Activated CD8-positive, alpha-beta memory T cell treated with anti-CD3 and anti-CD28 coated beads for 36 hours (primary cell): ENCODE data around the gene MISP. TPM values are rescaled to one million over a fixed set of nuclear protein-coding genes. Genes with fewer than 3 reads are reported as not detected.

ENCODE experiments used
- CTCF ChIA-PET: fragments of 350-600 bp; sonication (Branson Sonifier 250); formaldehyde crosslinking; loops from one replicate; lab custom pipeline; 2021; ENCODE audit warnings: antibody characterized with exemption; lab: Charles Lee
- POLR2A ChIA-PET: fragments of 350-600 bp; sonication (Branson Sonifier 250); formaldehyde crosslinking; loops from one replicate; lab custom pipeline; 2021; ENCODE audit warnings: antibody characterized with exemption; lab: Charles Lee
- total RNA-seq, 2 experiments: library from RNA; stranded (reverse); gene quantifications; one replicate each; pipeline ENCODE4 v1.2.3, GENCODE V29; 2021

The MISP gene
- total RNA-seq, 2 experiments from 2014 or later = not detected

DNA sequence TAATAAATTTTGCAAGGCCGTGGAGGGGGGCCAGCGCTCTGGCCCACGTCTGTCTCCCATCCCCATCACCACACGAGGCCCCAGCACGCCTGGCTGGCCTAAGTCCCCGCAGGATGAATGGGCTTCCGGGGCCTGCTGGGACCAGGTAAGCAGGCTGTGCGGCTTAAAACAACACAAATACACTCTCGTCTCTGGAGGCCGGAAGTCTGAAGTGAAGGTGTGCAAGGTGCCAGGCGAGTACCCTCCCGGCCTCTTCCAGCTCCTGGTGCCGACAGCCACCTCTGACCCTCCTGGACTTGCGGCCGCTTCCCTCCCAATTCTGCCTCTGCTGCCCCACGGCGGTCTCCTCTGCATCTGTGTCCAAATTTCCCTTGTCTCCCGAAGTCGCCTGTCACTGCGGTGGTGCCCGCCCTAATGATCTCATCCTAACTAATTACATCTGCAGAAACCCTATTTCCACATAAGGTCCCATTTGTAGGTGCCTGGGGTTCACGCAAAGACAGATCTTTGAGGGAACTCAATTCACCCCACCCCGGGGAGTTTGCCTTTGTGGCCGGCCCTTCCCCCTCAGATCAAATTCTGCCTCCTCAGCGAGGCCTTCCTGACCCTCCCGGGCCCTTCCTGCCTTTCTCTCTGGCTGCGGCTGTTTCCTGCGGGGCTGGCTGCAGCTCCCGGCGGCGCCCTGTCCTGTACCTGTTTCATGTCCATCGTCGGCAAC lies 38.2 kb downstream of the MISP start:
- CTCF ChIA-PET = no interaction called here
- POLR2A ChIA-PET = no interaction called here

DNA sequence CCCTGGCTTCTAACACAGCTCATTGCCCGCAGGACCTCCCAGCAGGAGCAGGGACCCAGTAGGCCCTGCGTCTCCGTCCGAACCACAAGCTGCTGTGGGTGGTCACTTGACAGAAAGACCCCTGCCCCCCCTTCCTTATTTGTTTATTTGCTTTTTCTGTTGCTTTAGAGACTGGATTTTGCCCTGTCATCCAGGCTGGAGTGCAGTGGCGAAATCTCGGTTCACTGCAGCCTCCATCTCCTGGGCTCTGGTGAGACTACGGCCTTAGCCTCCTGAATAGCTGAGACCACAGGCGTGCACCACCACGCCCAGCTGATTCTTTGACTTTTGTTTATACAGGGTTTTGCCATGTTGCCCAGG lies 38.8 kb downstream of the MISP start:
- ChIA-PET POLR2A (no interaction called here), CTCF (no interaction called here)

DNA sequence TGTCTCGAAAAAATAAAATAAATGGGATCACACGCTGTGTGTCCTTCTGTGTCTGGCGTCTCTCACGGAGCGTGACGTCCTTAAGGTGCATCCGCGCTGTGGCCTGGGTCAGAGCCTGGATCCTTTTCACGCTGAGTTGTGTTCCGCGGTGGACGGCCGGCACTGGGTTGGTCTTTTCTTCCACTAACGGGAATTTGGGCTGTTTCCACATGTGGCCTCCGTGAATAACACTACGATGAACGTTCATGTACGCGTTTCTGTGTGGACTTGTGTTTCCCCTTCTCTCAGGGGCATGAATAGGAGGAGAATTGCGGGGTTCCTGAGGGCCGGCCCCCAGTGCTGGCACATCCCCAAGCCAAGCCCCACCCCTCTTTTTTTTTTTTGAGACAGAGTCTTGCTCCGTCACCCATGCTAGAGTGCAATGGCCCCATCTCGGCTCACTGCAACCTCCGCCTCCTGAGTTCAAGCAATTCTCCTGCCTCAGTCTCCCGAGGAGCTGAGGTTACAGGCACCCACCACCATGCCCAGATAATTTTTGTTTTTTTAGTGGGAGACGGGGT lies 40.2 kb downstream of the MISP start:
- ChIA-PET POLR2A (no interaction called here), CTCF (no interaction called here)

DNA sequence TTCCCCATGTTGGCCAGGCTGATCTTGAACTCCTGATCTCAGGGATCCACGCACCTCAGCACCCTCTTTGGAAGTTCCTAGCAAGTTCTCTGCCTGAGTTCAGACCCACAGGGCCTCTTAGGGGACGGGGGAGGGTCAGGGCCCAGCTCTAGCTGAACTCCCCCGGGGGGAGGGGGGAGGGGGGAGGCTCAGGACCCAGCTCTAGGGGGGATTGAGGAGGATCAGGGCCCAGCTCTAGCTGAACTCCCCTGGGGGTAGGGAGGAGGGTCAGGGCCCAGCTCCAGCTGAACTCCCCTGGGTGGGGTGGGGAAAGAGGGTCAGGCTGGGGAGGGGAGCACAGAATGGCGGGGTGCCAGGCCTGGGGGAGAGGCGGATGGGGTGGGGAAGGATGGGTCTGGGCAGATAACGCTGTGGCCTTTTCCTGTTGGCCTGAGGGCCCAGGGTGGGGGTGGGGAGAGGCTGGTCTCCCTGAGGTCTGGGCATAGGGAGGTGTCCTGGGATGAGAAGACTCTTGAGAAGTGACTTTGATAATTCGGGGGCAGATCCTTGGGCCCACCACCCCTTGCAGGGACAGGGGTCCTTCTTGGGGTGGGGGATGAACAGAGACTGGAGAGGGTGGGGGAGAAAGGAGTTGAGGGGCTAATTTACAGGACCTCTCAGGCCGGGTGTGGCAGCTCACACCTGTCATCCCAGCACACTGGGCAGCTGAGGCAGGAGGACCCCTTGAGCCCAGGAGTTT lies 40.8 kb downstream of the MISP start:
- ChIA-PET POLR2A (no interaction called here), CTCF (no interaction called here)

DNA sequence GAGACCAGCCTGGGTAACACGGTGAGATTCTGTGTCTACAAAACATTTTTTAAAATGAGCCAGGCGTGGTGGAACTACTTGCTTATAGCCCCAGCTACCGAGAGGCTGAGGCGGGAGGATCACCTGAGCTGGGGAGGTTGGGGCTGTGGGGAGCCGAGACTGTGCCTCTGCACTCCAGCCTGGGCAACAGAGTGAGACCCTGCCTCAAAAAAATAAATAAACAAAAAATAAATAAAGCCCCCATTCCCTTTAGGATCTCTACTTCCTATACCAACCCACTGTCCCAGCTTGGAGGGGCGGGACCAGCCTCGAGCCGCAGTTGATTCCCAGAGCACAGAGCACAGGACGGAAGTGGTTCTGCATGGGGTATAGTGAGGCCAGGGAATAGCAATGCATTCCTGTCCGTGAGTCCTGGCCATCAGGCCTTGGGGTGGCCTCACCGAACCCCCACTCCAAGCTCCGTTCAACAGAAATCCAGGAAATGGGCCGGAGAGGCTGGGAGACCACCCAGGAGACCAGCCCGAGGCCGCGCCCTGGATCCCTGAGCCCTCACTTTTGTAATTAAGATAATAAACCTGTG lies 41.5 kb downstream of the MISP start:
- POLR2A ChIA-PET = no interaction called here
- CTCF ChIA-PET = no interaction called here

DNA sequence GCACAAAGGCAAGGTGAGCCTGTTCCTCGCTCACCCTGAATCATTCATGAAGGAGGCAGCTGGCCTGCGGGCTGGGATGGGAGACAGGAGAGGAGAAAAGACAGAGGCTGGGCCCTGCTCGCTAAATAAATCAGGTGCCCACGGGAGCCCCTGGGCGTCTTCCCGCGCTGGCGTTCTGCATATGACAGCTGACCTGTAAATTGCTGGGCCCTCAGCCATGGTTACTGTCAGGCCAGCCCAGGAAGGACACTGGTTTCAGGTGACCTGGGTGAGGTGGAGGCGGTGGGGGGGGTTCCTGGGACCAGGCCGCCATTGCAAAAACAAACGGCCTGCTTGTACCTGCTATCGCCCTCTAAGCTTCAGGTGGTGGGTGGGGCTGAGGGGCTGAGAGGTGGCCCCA lies 42.9 kb downstream of the MISP start:
- POLR2A ChIA-PET = no interaction called here

DNA sequence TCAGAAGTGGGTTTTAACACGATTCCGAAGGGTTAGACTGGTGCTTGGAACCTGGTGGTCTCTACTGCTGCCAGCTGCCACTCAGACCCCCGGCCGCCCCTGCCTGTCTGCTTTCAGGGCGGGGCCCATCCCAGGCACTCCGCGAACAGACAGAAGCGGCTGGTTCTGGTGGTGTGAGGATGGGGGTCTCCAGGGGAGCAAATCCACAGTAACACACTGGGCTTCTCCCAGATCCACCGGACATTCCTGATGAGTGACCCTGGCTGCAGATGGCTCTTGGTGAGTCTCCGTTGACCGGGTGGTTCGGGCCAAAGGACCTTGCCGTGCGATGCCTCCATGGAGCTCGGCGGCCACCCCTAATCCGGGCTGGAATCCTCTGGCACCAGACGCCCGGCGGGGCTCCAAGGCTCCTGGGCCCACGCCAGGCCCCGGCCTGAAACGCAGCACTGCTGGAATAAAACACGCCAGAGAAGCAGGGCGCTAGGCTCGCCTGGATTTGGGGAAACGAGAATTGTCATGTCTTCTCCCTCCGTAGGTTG lies 44.2 kb downstream of the MISP start:
- ChIA-PET CTCF (no interaction called here), POLR2A (no interaction called here)

More for the DNA sequence above, 42.9 kb downstream of the MISP start:
- CTCF ChIA-PET = no interaction called here

DNA sequence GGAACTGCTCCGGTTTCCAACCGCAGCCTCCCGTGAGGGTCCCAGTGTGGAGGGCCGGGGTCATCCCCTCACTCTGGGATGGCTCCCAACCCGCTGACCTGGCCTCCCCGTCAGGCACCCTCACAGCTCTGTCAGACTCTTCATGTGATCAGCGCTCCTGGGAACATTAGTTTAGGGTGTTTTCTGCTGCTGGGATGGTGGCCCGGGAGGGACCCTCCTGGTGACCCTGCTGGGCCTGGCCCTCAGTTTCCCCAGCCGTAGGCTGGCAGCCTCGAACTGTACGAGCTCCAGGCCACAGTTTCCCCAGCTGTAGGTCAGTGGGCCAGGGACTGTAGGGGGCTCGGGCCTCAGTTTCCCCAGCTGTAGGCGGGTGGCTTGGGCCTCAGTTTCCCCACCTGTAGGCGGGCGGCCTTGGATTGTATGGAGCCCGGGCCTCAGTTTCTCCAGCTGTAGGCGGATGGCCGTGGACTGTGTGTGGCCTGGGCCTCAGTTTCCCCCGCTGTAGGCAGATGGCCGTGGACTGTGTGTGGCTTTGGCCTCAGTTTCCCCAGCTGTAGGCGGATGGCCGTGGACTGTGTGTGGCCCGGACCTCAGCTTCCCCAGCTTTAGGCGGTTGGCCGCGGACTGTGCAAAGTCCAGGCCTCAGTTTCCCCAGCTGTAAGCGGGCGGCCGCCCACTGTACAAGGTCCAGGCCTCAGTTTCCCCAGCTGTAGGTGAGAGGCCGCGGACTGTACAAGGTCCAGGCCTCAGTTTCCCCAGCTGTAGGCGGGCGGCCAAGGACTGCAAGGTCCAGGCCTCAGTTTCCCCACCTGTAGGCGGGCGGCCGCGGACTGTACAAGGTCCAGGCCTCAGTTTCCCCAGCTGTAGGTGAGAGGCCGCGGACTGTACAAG lies 45.0 kb downstream of the MISP start:
- POLR2A ChIA-PET = interaction anchor here (1.6 kb wide), 1 partner anchor 9 kb away, joined by 4 read pairs; no protein-coding TSS in a partner anchor
- CTCF ChIA-PET = interaction anchor here (0.9 kb wide), 1 partner anchor 67 kb away, joined by 3 read pairs; no protein-coding TSS in a partner anchor

DNA sequence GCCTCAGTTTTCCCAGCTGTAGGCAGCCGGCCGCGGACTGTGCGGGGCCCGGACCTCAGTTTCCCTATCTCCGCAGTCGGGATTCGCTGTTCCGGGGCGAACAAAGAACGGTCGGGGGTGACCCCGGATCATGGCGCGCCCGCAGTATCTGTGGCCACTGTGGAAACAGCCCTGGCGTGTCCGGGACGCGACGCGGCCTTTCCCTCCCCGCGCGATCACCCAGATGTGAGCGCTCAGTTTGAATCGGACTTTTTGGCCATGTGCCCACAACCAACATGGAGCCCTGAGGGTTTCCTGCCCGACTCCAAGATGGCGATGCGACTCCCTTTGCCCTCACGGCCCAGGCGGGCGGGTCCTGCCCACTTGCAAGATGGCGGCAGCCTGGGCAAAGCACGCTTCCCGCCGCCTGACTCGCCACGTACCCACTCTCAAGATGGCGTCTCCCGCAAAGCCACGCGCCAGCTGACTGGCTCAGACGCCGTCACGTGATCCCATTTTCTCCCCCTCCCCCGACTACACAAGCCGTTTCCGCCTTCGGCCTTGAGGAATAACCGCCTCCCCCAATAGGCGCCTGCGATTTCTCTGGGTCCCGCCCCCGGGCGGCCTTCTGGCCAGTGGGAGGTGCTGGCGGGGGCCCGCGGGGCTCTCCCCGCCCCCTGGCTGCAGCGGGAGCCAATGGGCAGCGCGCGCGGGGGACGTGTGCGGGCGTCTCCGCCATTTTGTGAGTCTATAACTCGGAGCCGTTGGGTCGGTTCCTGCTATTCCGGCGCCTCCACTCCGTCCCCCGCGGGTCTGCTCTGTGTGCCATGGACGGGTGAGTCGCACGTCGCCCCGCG lies 46.0 kb downstream of the MISP start, which contains the start of gene PTBP1:
TSS of gene PTBP1 (plus strand) at position 761 of the 836 bp plus-strand sequence. CDS start at position 807, 46 bp downstream.
- ChIA-PET POLR2A (interaction anchor here (0.5 to 1.6 kb wide), 2 partner anchors 8 to 113 kb away, joined by 4 to 5 read pairs; no protein-coding TSS in a partner anchor), CTCF (interaction anchor here (0.9 kb wide), 1 partner anchor 66 kb away, joined by 3 read pairs; no protein-coding TSS in a partner anchor)

DNA sequence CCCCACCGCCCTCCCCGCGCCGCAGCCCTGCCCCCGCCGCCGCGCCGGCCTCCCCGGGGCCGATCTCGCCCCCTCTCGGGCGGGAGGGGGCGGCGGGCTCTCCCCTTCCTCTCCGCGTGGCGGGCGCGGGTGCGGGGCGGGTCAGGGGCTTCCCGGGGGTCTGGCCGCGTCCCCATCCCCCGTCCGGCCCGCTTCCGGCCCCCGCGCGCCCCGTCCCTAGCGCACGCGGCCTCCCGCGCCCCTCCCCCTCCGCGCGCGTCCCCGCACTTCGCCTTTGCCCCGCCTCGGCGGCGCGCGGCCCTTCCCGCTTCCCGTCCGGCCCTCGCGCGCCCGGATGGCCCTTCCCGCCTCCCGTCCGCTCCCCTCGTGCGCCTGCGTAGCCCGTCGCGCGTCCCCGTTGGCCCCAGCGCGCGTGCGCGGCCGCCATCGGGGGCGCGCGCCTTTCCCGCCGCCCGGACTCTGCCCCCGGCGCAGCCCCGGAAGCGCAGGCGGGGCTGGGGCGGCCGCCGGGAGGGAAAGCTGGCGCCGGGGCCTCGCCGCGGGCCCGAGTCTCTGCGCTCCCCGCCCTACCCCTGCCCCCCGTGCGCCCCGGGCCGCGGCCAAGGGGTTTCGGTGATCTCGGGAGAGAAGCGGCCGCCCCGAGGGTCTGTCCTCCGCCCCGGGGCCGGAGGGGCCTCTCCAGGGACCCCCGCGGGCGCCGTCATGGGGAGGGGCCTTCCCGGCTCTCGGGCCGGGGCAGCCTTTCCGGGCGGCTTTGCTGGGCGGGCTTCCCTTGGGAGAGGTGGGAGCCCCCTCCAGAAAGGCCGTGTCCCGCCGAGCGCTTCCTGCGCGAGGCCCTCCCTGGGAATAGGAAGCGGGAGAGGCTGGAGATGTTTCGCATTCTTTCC lies 46.9 kb downstream of the MISP start:
- CTCF ChIA-PET = no interaction called here
- POLR2A ChIA-PET = interaction anchor here (0.6 to 1.0 kb wide), 2 partner anchors 12 to 379 kb away, joined by 3 read pairs; no protein-coding TSS in a partner anchor

DNA sequence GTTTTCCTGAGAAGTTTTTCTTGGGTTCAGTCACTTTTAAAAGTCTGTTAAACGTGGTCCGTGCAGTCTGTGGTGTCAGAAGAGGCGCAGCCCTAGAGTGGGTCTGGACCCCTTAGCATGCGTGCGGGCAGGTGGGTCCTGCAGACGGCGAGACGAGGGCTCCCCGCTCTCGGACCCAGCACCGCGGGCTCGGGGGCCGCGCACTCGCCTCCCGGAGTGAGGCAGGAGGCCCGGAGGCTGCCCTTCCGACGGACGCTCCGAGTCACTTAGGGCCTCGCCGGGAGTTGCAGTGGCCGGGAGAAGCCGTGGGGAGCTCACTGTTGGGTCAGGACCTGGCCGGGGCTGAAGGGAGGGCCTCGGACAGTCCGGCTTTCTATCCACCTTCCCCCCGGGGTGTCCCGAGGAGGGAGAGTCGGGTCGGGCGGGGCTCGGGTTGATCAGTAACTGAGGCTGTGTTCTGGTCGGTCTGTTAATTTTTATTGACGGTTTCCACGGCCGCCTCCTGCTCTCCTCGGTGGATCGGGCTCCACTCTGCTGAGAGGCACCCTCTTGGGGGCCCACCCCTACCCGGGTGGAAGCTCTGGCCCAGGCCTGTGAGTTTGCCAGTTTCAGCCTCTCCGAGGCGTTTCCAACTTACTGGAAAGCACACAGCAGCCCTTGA lies 47.6 kb downstream of the MISP start:
- POLR2A ChIA-PET = interaction anchor here (0.6 to 1.0 kb wide), 2 partner anchors 11 to 378 kb away, joined by 3 read pairs; no protein-coding TSS in a partner anchor
- CTCF ChIA-PET = interaction anchor here (0.5 kb wide), 2 partner anchors 83 to 468 kb away, joined by 3 read pairs; no protein-coding TSS in a partner anchor

DNA sequence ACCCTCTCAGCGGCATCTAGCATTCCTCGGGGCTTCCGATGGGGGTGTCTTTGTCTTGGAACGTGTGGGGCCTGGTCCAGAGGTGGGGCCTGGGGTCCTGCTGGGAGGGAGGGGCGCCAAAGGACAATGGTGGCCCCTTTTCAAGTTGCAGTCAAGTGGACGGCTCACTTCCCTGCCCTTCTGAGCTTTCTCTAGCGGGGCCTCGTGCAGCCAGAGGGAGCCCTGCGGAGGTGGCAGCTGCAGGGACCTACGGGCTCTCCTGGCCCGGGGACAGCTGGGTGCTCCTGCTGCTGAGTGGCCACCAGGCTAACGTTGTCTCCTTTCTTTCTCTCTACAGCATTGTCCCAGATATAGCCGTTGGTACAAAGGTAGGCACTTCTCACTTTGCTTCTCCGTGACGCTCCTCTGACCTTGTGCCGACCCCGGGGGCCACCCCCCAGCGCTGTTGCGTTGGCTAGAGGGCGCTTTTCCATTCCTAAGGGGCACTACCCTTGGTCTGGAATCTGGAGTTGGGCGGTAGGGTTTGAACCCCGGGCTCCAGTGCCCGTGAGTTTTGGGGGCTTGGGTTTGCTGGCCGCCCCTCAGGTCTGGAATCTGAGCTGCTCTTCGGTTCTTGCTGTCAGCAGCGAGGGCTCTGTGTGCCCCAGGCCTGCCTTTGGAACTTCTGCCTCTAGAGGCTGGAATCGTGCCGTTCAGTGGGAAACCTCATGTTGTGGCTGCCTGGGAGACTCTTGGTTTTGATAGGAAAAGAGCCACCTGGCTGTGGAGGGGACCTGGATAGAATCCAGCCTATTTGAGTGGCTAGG lies 48.4 kb downstream of the MISP start:
- ChIA-PET CTCF (interaction anchor here (0.5 kb wide), 2 partner anchors 83 to 467 kb away, joined by 3 read pairs; no protein-coding TSS in a partner anchor), POLR2A (no interaction called here)

DNA sequence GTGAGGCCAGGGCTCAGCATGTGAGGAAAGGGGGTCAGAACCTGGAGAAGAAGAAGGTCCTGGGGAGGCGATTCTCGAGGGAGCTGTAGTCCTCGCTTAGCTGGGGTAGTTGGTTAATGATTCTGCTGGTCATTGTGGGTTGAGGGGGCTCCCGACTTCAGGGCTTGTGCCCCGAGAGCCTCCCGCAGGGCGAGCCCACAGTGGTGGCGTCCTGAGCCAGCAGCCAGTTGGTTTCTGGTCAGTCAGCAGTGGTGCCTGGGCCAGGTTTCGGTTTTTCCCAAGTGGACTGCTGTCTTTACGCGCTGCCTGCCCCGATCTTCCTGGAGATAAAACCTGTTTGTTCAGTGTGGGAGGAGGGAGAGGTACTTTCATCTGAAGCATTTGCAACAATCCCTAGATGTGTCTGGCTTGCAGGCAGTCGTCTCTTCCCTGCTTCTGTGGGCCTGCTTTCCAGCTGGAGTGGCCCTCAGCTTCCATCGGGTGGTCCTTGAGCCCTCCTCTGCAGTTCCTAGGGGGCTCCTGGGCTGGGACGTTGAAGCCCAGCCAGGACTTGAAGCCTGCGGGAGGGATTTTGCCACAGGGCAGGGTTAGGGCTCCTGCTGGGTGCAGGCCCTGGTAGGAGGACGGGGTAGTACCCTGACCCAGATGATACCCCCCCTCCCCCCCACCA lies 49.6 kb downstream of the MISP start:
- POLR2A ChIA-PET = interaction anchor here (0.6 kb wide), 2 partner anchors 155 to 248 kb away, joined by 5 to 13 read pairs; no protein-coding TSS in a partner anchor
- CTCF ChIA-PET = no interaction called here

DNA sequence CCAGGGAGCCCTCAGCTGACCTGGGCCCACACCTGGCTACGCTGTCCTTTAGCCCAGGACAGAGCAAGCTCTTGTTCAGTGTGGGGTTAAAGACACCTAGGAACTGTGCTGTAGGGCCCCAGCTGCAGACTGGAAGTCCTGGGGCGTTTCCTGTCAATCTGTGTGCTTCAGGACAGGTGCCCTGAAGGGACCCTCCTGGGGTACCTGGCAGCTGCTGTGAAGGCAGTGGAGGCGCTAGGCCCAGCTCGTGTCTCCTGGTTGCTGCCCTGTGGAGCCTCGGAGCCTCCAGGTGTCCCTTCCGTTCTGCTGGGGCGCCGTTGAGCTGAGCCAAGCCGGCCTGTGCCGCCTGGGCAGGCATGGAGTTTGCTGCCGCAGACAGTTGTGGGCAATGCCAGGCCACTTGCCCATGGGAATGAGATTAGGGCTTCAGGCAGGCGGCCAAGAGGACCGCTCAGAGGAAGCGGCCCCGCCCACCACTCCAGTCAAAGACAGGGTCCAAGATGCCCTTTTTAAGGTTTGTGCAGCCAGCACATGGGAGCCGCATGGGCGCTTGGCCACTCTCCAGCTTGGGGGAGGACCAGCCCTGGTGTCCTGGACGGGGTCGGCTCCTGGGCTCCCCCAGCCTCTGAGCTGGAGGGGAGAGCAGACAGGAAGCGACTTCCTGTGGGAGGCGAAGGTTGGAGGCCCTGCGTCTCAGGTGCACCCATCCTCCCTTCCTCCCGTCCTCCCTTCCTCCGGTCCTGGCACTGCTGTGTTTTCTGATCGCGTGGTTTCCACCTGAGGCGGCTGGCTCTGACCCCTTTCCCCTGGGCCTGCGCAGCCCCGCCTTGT lies 50.3 kb downstream of the MISP start:
- ChIA-PET POLR2A (no interaction called here), CTCF (interaction anchor here (0.6 to 0.7 kb wide), 2 partner anchors 30 to 481 kb away, joined by 3 read pairs; no protein-coding TSS in a partner anchor)
